Measurements from ENCODE around the gene MLC1.
"Not testable (repeated sequence)": the region's sequence is repeated elsewhere in the genome, so short reads cannot be mapped to it uniquely, and the experiment has no call there.

The MLC1 gene

GRCh38 chr22:50090412-50090714 lies 5.1 kb upstream of the MLC1 start:
- in situ Hi-C loops (cut with HindIII; ENCODE audit: low sequenced_read_pairs): no loop called here

GRCh38 chr22:50089682-50090411 lies 4.6 kb upstream of the MLC1 start, which contains the start of gene MOV10L1:
Gene MOV10L1, plus strand, starts transcription at chr22:50090006. Its CDS starts 83 bp downstream, at chr22:50090089.
- no peak within 1 kb of the TSS for H3K4me3 ChIP-seq (ENCODE audit: low read depth, low read length)
- no peak for TF ChIP-seq CTCF (IDR thresholded peaks at IDR 0.05; ENCODE audit: low read depth, low read length)
- peak; percentile 27 for DNase-seq (ENCODE audit: low read depth, low spot score)
- in situ Hi-C loops (cut with HindIII; ENCODE audit: low sequenced_read_pairs): no loop called here

More at GRCh38 chr22:50090412-50090714, 5.1 kb upstream of the MLC1 start:
- TF ChIP-seq CTCF (IDR thresholded peaks at IDR 0.05; ENCODE audit: low read depth, low read length): no peak
- no peak for DNase-seq (ENCODE audit: low read depth, low spot score)
- H3K4me3 ChIP-seq (ENCODE audit: low read depth, low read length): no peak overlapping the region

- H3K4me3 ChIP-seq (ENCODE audit: low read depth, low read length): no peak overlapping the region
- no peak for TF ChIP-seq CTCF (IDR thresholded peaks at IDR 0.05; ENCODE audit: low read depth, low read length)
- in situ Hi-C loops (cut with HindIII; ENCODE audit: low sequenced_read_pairs): no loop called here
- no peak for DNase-seq (ENCODE audit: low read depth, low spot score)
These were observed 4.0 kb upstream of the MLC1 start for GRCh38 chr22:50089231-50089630.

- H3K4me3 ChIP-seq (ENCODE audit: low read depth, low read length): no peak overlapping the region
- in situ Hi-C loops (cut with HindIII; ENCODE audit: low sequenced_read_pairs): no loop called here
- no peak for DNase-seq (ENCODE audit: low read depth, low spot score)
- TF ChIP-seq CTCF (IDR thresholded peaks at IDR 0.05; ENCODE audit: low read depth, low read length): no peak
These were observed 2.9 kb upstream of the MLC1 start for GRCh38 chr22:50088096-50088495.

- DNase-seq (ENCODE audit: low read depth, low spot score): no peak
- no peak overlapping the region for H3K4me3 ChIP-seq (ENCODE audit: low read depth, low read length)
- TF ChIP-seq CTCF (IDR thresholded peaks at IDR 0.05; ENCODE audit: low read depth, low read length): no peak
- in situ Hi-C loops (cut with HindIII; ENCODE audit: low sequenced_read_pairs): no loop called here
These were observed 2.4 kb upstream of the MLC1 start for GRCh38 chr22:50087646-50088045.

GRCh38 chr22:50086975-50087374 lies 1.7 kb upstream of the MLC1 start:
- in situ Hi-C loops (cut with HindIII; ENCODE audit: low sequenced_read_pairs); H3K4me3 ChIP-seq (ENCODE audit: low read depth, low read length); DNase-seq (ENCODE audit: low read depth, low spot score): not testable (repeated sequence)

- H3K4me3 ChIP-seq (ENCODE audit: low read depth, low read length): no peak overlapping the region
- TF ChIP-seq CTCF (IDR thresholded peaks at IDR 0.05; ENCODE audit: low read depth, low read length): no peak
- in situ Hi-C loops (cut with HindIII; ENCODE audit: low sequenced_read_pairs): no loop called here
- no peak for DNase-seq (ENCODE audit: low read depth, low spot score)
These were observed 1.3 kb upstream of the MLC1 start for GRCh38 chr22:50086526-50086925.
